Suprapubic skin (tissue), 3 donors: ENCODE results near the gene DLL4.

Experiments used
- POLR2A ChIP-seq, 2 donors: fragments of 450-650 bp; IDR thresholded peaks; one replicate each; pipeline ENCODE4 v1.6.1; 2017; ENCODE audit warnings: antibody characterized with exemption in 2 of 2, mild to moderate bottlenecking in 2 of 2, moderate library complexity in 2 of 2
- TF ChIP-seq, protein P1 (sequence below), 2 donors: fragments of 200-600 bp in 1 of 2; fragments of 450-650 bp in 1 of 2; sonication (generic) in 1 of 2; IDR thresholded peaks; one replicate each; pipeline ENCODE4 v1.5.1; 2016 to 2019; ENCODE audit warnings: antibody characterized with exemption in 2 of 2, mild to moderate bottlenecking in 1 of 2, moderate library complexity in 1 of 2

DNA sequence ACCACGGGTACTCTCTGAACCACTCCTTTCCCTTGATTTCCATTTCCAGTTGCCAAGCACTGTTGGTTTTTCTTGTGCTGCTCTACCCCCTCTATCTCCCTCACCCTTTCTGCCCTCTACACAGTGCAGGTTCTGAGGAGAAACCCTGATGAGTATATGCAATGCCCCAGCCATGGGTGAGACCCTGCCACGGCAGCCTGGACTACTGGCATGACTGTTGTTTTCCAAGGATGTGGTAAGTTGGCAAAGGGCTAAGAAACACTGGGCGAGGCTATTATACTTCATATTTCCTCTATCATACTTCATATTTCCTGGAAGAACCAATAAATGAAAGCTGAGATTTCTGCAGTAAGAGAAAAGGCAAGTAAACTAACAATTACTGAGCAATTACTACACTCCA is 52.0 kb downstream of the DLL4 start:
- TF ChIP-seq, protein P1, sequence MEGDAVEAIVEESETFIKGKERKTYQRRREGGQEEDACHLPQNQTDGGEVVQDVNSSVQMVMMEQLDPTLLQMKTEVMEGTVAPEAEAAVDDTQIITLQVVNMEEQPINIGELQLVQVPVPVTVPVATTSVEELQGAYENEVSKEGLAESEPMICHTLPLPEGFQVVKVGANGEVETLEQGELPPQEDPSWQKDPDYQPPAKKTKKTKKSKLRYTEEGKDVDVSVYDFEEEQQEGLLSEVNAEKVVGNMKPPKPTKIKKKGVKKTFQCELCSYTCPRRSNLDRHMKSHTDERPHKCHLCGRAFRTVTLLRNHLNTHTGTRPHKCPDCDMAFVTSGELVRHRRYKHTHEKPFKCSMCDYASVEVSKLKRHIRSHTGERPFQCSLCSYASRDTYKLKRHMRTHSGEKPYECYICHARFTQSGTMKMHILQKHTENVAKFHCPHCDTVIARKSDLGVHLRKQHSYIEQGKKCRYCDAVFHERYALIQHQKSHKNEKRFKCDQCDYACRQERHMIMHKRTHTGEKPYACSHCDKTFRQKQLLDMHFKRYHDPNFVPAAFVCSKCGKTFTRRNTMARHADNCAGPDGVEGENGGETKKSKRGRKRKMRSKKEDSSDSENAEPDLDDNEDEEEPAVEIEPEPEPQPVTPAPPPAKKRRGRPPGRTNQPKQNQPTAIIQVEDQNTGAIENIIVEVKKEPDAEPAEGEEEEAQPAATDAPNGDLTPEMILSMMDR (IDR thresholded peaks at IDR 0.05) = no peak
- TF ChIP-seq POLR2A (IDR thresholded peaks at IDR 0.05) = no peak
